Duodenal mucosa (tissue), 2 donors: ENCODE measurements around the gene COX7A1.

Experiments
- H3K27ac ChIP-seq: one replicate; pipeline ENCODE4 v1.7.0; 2013; ENCODE audit warnings: low read depth, low read length
- H3K27me3 ChIP-seq, 2 donors: one replicate each; pipeline ENCODE4 v1.7.0; 2013; ENCODE audit warnings: low read length in 2 of 2, control low read depth in 1 of 2; ENCODE audit not compliant: insufficient read depth in 2 of 2, control insufficient read depth in 1 of 2
- H3K36me3 ChIP-seq, 2 donors: one replicate each; pipeline ENCODE4 v1.7.0; 2013; ENCODE audit warnings: low read length in 2 of 2, control low read depth in 1 of 2; ENCODE audit not compliant: insufficient read depth in 2 of 2, control insufficient read depth in 1 of 2
- H3K4me1 ChIP-seq, 2 donors: one replicate each; pipeline ENCODE4 v1.7.0; 2013; ENCODE audit warnings: low read length in 2 of 2, control low read depth in 1 of 2; ENCODE audit not compliant: insufficient read depth in 2 of 2, control insufficient read depth in 1 of 2
- H3K4me3 ChIP-seq, 2 donors: one replicate each; pipeline ENCODE4 v1.7.0; 2013; ENCODE audit warnings: low read length in 2 of 2, low read depth in 1 of 2
- H3K9ac ChIP-seq, 2 donors: one replicate each; pipeline ENCODE4 v1.7.0; 2013; ENCODE audit warnings: low read length in 2 of 2, low read depth in 1 of 2
- H3K9me3 ChIP-seq, 2 donors: one replicate each; pipeline ENCODE4 v1.7.0; 2013; ENCODE audit warnings: low read length in 2 of 2, control low read depth in 1 of 2; ENCODE audit not compliant: control insufficient read depth in 1 of 2

The COX7A1 gene

DNA sequence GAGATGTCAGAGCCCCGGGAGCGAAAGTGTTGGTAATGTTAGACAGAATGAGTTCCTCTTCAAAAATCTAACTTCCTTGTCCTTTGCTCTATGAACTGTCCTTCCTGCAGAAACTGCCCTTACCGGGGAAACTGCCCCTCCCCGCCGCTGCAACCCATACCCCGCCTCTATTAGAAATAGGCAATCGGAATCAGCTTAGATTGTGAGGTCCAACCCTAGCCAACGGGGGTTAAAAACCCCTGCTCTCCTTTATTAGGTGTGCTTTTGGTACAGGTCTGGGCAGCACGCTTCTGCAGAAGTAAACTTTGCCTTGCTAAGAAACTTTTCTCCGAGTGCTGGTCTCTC, 23.9 kb downstream of the COX7A1 start:
- Histone ChIP-seq H3K27ac (peak overlapping the region; percentile 84), H3K9ac (peak overlapping the region; percentile 69 to 80), H3K4me3 (peak overlapping the region; percentile 68 to 75), H3K4me1 (peaks cover 9 to 15% of the 10 kb centered on the region in 2 donors), H3K9me3 (no peaks in the 10 kb centered on the region), H3K27me3 (no peaks in the 10 kb centered on the region), H3K36me3 (peaks cover 9 to 20% of the 10 kb centered on the region in 2 donors)

DNA sequence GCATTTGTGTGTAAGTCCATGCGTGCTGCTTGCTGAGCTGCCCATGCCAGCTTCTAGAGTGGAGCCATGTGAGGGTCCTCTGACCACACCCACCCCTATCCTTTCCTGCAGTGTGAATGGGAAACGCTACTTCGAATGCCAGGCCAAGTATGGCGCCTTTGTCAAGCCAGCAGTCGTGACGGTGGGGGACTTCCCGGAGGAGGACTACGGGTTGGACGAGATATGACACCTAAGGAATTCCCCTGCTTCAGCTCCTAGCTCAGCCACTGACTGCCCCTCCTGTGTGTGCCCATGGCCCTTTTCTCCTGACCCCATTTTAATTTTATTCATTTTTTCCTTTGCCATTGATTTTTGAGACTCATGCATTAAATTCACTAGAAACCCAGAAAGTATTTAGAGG, 26.7 kb downstream of the COX7A1 start:
- no peak overlapping the region for H3K4me3 ChIP-seq
- no peaks in the 10 kb centered on the region for H3K27me3 ChIP-seq
- H3K36me3 ChIP-seq = peaks cover 15 to 31% of the 10 kb centered on the region in 2 donors
- peaks cover 9 to 10% of the 10 kb centered on the region in 2 donors for H3K4me1 ChIP-seq
- no peak overlapping the region for H3K27ac ChIP-seq
- no peaks in the 10 kb centered on the region for H3K9me3 ChIP-seq
- no peak overlapping the region for H3K9ac ChIP-seq

DNA sequence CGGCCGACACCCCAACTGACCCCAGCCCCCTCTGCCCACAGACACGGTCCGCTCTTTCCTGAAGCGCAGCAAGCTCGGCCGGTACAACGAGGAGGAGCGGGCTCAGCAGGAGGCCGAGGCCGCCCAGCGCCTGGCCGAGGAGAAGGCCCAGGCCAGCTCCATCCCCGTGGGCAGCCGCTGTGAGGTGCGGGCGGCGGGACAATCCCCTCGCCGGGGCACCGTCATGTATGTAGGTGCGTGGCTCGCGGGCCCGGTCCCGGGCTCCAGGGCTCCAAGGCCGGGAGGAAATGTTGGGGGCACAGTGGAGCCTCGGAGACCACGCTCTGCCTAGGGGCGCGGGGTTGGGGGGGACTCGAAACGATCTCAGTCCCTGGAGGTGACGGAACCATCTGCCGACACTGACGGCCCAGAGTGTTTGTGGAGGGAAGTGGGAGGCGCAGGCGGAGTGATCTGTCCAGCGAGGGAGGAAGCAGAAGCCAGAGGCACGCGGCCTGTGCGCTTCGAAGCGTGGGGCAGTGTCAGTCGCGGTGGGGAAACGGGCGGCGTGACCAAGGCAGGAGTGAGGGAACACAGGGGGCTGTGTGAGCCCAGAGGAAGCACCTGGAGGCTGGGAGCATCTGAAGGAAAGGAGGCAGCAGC, 30.6 kb downstream of the COX7A1 start:
- no peaks in the 10 kb centered on the region for H3K9me3 ChIP-seq
- H3K27me3 ChIP-seq = no peaks in the 10 kb centered on the region
- peaks cover 19 to 53% of the 10 kb centered on the region in 2 donors for H3K36me3 ChIP-seq
- peaks cover 0 to 3% of the 10 kb centered on the region in 2 donors for H3K4me1 ChIP-seq
- no peak overlapping the region for H3K9ac ChIP-seq
- no peak overlapping the region for H3K27ac ChIP-seq
- H3K4me3 ChIP-seq = no peak overlapping the region

DNA sequence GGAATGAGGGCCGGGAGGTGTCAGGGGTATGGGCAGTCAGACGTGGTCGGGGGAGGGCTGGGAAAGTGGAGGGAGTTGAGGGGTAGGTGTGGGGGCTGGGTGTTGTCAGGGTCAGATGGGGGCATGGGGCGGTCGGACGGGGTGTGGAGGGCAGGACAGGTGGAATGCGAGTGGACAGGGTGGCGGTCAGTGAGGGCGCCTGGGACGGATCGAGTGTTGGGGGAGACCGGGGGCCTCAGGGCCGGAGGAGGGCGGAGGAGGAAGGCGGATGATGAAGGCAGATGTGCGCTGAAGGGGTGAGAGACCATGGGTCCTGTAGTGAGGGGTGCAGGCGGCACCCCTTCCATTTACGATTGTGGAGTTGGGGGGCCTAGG, 31.3 kb downstream of the COX7A1 start:
- Histone ChIP-seq H3K4me1 (peaks cover 4 to 10% of the 10 kb centered on the region in 2 donors), H3K27ac (no peak overlapping the region), H3K9ac (no peak overlapping the region), H3K9me3 (no peaks in the 10 kb centered on the region), H3K36me3 (peaks cover 19 to 53% of the 10 kb centered on the region in 2 donors), H3K27me3 (no peaks in the 10 kb centered on the region), H3K4me3 (no peak overlapping the region)

DNA sequence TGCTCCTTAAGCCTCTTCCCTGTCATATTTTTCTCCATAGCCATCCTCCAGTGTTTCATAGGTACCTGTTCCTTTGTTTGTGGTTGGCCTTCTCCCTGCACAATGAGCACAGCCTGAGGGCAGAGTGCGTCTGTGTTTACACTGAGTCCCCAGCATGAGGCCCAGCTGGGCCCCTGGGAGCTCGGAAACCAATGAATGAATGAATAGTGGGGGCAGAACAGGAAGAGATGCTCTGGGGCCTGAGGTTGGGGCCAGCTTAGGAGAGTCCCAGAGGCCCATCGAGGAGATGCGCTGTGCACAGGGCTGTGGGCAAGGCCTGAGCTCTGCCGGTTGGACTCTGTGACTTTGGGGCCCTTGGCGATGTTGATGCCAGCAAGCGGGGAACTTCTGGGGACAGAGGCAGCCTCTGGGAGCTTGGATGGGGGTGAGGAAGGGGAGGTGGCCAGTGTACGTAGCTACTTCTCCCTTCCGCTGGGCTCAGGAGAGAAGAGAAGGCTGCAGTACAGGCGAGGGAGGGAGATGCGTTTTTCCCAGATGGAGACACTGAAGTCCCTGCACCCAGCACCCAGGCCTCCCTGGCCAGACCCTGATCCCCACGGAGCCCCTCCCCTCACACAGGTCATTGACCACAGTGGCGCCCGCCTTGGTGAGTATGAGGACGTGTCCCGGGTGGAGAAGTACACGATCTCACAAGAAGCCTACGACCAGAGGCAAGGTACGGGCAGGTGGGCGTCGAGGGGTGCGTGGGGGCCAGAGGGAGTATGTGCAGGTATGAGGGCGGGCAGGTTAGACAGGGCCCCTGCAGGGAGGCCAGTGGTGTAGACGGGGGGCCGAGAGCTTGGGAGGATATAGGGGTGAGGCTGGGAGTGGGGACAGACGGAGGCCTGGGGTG, 31.9 kb downstream of the COX7A1 start:
- H3K27ac ChIP-seq = no peak overlapping the region
- H3K4me1 ChIP-seq = peaks cover 6 to 12% of the 10 kb centered on the region in 2 donors
- no peak overlapping the region for H3K9ac ChIP-seq
- no peak overlapping the region for H3K4me3 ChIP-seq
- H3K27me3 ChIP-seq = no peaks in the 10 kb centered on the region
- peaks cover 15 to 47% of the 10 kb centered on the region in 2 donors for H3K36me3 ChIP-seq
- H3K9me3 ChIP-seq = no peaks in the 10 kb centered on the region

DNA sequence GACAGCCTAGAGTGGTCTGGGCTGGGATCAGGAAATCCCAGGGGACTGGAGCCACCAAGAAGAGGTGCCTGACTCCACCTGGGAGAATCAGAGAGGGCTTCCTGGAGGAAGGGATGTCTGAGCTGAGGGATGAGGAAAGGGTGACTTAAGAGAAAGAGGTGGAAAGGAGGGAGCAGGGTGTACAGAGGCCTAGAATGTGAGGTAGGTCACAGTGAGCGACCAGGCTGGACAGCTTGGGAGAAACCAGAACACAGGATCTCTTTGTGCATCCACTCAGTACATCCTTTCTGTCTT, 36.0 kb downstream of the COX7A1 start:
- peaks cover 8 to 36% of the 10 kb centered on the region in 2 donors for H3K36me3 ChIP-seq

DNA sequence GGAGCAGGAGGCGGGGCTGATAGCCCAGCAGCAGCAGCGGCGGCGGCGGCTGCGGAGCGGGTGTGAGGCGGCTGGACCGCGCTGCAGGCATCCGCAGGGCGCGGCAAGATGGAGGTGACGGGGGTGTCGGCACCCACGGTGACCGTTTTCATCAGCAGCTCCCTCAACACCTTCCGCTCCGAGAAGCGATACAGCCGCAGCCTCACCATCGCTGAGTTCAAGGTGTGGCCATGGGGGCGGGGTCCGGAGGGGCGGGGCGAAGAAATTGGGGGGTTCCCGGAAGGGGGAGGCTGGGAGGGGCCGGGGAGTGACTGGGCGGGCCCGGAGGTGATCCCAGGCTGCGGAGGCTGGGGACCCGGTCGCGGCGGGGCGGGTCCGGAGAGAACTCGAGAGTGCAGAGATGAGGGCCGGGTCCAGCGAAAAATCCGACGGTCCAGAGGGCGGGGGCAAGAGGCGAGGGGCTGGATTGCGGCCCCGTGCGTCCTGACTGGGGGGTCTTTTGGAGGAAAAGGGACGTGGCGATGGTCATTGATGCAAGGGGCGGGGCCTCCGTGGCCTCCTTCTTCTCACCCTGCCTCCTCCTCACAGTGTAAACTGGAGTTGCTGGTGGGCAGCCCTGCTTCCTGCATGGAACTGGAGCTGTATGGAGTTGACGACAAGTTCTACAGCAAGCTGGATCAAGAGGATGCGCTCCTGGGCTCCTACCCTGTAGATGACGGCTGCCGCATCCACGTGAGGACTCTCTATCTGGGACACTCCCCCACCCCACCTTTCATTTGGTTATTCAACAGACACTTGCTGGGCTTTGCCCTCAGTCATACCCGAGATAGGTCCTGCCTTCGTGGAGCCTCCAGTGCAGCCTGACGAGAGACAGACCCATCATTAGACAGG, 36.5 kb downstream of the COX7A1 start, which contains the start of gene TBCB:
Gene TBCB, plus strand, starts transcription at position 16 of the 891 bp plus-strand sequence. Its CDS starts 93 bp downstream, at position 109.
- peak within 1 kb of the TSS; percentile 83 to 92 for H3K9ac ChIP-seq
- no peaks in the 10 kb centered on the region for H3K9me3 ChIP-seq
- peak within 1 kb of the TSS; percentile 80 for H3K27ac ChIP-seq
- H3K4me3 ChIP-seq = peak within 1 kb of the TSS; percentile 94 to 96
- peaks cover 8 to 36% of the 10 kb centered on the region in 2 donors for H3K36me3 ChIP-seq
- H3K27me3 ChIP-seq = no peaks in the 10 kb centered on the region
- peaks cover 16 to 28% of the 10 kb centered on the region in 2 donors for H3K4me1 ChIP-seq

More for the DNA sequence above, 36.0 kb downstream of the COX7A1 start:
- H3K27ac ChIP-seq = no peak overlapping the region
- H3K4me3 ChIP-seq = peak overlapping the region; percentile 94 to 96
- no peaks in the 10 kb centered on the region for H3K9me3 ChIP-seq
- H3K9ac ChIP-seq = peak overlapping the region; percentile 53 to 54
- no peaks in the 10 kb centered on the region for H3K27me3 ChIP-seq
- peaks cover 16 to 28% of the 10 kb centered on the region in 2 donors for H3K4me1 ChIP-seq

DNA sequence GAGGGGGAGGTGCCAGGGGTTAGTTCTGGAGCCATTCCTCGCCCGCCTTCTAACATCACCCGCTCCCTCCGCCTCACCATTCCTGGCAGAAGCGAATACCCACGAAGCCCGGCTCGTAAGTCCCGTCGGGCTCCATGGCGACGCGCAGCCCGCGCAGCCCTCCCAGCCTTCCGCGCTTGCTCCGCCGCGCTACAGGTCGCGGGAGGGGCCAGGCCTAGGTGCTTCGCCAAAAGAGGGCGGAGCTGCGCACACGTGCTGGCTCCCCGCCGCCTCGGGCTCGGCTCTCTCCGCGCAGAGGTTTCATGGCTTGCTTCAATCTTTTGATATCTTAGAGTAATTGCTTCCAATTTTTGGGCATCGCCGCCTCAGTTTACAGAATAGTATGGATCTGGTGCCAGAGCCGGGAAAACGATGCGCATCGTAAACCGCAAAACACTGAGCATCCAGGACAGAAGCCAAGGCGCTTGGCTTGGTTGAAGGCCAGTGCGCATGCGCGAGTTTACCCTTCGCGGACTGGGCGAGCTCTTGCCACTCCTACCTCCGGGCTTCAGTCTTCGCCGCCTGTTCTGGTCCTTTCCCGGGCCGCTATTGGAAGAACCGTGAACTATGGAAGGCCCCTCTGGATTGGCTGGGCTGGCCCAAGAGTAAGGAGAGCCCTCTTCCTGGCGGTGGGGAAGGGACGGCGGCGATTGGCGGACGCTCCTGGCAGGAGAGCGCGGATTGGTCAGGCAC, 37.4 kb downstream of the COX7A1 start, which contains the start of gene POLR2I:
Gene POLR2I, minus strand, starts transcription at position 155 of the 732 bp plus-strand sequence. Its CDS starts 19 bp downstream, at position 136.
- no peaks in the 10 kb centered on the region for H3K9me3 ChIP-seq
- peak within 1 kb of the TSS; percentile 94 to 96 for H3K4me3 ChIP-seq
- H3K27me3 ChIP-seq = no peaks in the 10 kb centered on the region
- peaks cover 16 to 28% of the 10 kb centered on the region in 2 donors for H3K4me1 ChIP-seq
- H3K36me3 ChIP-seq = peaks cover 4 to 30% of the 10 kb centered on the region in 2 donors
- peak within 1 kb of the TSS; percentile 80 for H3K27ac ChIP-seq
- H3K9ac ChIP-seq = peak within 1 kb of the TSS; percentile 83 to 92

DNA sequence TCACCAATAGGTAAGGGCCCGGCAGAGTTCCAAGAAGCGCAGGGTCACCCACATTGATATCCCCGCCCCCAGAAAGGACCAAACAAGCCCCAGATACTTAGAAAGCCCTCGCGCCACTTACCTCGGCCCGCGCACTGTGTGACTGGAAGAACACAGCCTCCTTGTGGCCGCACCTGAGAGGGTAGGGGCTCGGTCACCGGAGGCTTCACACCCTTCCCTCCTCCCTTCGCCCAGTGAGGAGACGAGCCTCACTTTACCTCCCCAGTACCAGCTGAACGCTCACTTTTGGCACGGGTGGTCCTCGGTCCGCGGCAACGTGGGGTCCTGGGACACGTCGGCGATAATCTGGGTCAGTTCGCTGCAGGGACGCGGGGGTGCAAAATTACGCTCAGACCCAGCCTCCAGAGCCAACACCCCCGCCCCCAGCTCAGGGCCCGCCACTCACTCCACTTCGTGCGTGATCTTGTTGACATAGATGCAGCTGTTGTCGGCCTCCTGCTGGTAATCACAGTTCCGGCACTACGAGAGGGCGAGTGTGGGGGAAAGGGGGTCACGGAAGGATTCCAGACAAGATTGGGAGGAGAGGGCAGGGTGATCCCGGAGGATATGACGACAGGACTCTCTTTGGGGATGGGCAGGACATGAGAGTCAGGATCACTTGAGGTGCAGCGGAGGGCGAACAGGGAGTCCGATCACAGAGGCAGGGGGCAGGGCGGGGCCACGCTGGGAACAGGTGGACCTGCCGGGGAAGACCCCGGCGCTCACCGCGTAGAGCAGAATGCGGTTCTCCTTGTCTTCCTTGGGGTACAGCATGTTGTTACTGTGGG, 38.1 kb downstream of the COX7A1 start:
- peak overlapping the region; percentile 94 to 96 for H3K4me3 ChIP-seq
- no peaks in the 10 kb centered on the region for H3K27me3 ChIP-seq
- H3K27ac ChIP-seq = peak overlapping the region; percentile 80
- H3K9me3 ChIP-seq = no peaks in the 10 kb centered on the region
- H3K4me1 ChIP-seq = peaks cover 16 to 28% of the 10 kb centered on the region in 2 donors
- peak overlapping the region; percentile 83 to 92 for H3K9ac ChIP-seq
- peaks cover 4 to 24% of the 10 kb centered on the region in 2 donors for H3K36me3 ChIP-seq
